ENCODE results near the gene TNFRSF6B. TPM values are rescaled to one million over a fixed set of nuclear protein-coding genes. Genes with fewer than 3 reads are reported as not detected.

Gene TNFRSF6B
- total and polyA plus RNA-seq, 2 donors (not counting 1 experiment from before 2014, with no cell fraction given): 3.8 to 35.2 TPM

- no peaks in the 10 kb centered on the region for H4K20me1 ChIP-seq (ENCODE audit: control insufficient read depth, extremely low read depth, insufficient read depth, low read length)
- H3K9ac ChIP-seq (ENCODE audit: insufficient read depth, low read length): no peak overlapping the region
- no peaks in the 10 kb centered on the region for H3K9me3 ChIP-seq (ENCODE audit: control insufficient read depth, insufficient read depth, low read depth, low read length)
- no peak overlapping the region for H2AFZ ChIP-seq (ENCODE audit: low read length)
- no peak for DNase-seq (ENCODE audit: low read depth in 2 of 2)
- no peak overlapping the region for H3K27ac ChIP-seq (ENCODE audit: insufficient read depth, low read length)
- H3K36me3 ChIP-seq (ENCODE audit: control insufficient read depth, insufficient read depth, low read length): peaks cover 21% of the 10 kb centered on the region
- peaks cover 34% of the 10 kb centered on the region for H3K79me2 ChIP-seq (ENCODE audit: control insufficient read depth, insufficient read depth, low read length)
- no peak overlapping the region for H3K4me3 ChIP-seq (replicated peaks in 1 of 4; ENCODE audit: control extremely low read depth in 1 of 4, insufficient read depth in 1 of 4, low read depth in 3 of 4, low read length in 4 of 4)
- peaks cover 7% of the 10 kb centered on the region for H3K4me1 ChIP-seq (ENCODE audit: control insufficient read depth, extremely low read depth, insufficient read depth, low read length)
- H3K27me3 ChIP-seq (ENCODE audit: control insufficient read depth, insufficient read depth, low read length): no peaks in the 10 kb centered on the region
- no peak for TF ChIP-seq EZH2 (IDR thresholded peaks at IDR 0.05; ENCODE audit: low read length, missing control alignments)
- TF ChIP-seq, protein P1, sequence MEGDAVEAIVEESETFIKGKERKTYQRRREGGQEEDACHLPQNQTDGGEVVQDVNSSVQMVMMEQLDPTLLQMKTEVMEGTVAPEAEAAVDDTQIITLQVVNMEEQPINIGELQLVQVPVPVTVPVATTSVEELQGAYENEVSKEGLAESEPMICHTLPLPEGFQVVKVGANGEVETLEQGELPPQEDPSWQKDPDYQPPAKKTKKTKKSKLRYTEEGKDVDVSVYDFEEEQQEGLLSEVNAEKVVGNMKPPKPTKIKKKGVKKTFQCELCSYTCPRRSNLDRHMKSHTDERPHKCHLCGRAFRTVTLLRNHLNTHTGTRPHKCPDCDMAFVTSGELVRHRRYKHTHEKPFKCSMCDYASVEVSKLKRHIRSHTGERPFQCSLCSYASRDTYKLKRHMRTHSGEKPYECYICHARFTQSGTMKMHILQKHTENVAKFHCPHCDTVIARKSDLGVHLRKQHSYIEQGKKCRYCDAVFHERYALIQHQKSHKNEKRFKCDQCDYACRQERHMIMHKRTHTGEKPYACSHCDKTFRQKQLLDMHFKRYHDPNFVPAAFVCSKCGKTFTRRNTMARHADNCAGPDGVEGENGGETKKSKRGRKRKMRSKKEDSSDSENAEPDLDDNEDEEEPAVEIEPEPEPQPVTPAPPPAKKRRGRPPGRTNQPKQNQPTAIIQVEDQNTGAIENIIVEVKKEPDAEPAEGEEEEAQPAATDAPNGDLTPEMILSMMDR (conservative IDR thresholded peaks at IDR 0.05 in 1 of 2, IDR thresholded peaks at IDR 0.05 in 1 of 2; ENCODE audit: low read depth in 1 of 2, low read length in 2 of 2): no peak
- H3K4me2 ChIP-seq (ENCODE audit: extremely low read depth, insufficient read depth, low read length): no peak overlapping the region
These were observed 35.3 kb upstream of the TNFRSF6B start for GRCh38 chr20:63661108-63661507.

GRCh38 chr20:63661959-63662812, 34.3 kb upstream of the TNFRSF6B start:
- peaks cover 23% of the 10 kb centered on the region for H3K36me3 ChIP-seq (ENCODE audit: control insufficient read depth, insufficient read depth, low read length)

GRCh38 chr20:63662813-63663189, 33.7 kb upstream of the TNFRSF6B start:
- H3K4me2 ChIP-seq (ENCODE audit: extremely low read depth, insufficient read depth, low read length): no peak overlapping the region
- TF ChIP-seq, protein P1 (conservative IDR thresholded peaks at IDR 0.05 in 1 of 2, IDR thresholded peaks at IDR 0.05 in 1 of 2; ENCODE audit: low read depth in 1 of 2, low read length in 2 of 2): no peak
- TF ChIP-seq EZH2 (IDR thresholded peaks at IDR 0.05; ENCODE audit: low read length, missing control alignments): no peak
- no peak overlapping the region for H3K4me3 ChIP-seq (replicated peaks in 1 of 4; ENCODE audit: control extremely low read depth in 1 of 4, insufficient read depth in 1 of 4, low read depth in 3 of 4, low read length in 4 of 4)
- H2AFZ ChIP-seq (ENCODE audit: low read length): no peak overlapping the region
- no peaks in the 10 kb centered on the region for H4K20me1 ChIP-seq (ENCODE audit: control insufficient read depth, extremely low read depth, insufficient read depth, low read length)
- H3K27ac ChIP-seq (ENCODE audit: insufficient read depth, low read length): no peak overlapping the region
- H3K9me3 ChIP-seq (ENCODE audit: control insufficient read depth, insufficient read depth, low read depth, low read length): no peaks in the 10 kb centered on the region
- H3K9ac ChIP-seq (ENCODE audit: insufficient read depth, low read length): no peak overlapping the region
- H3K79me2 ChIP-seq (ENCODE audit: control insufficient read depth, insufficient read depth, low read length): peaks cover 34% of the 10 kb centered on the region
- no peaks in the 10 kb centered on the region for H3K27me3 ChIP-seq (ENCODE audit: control insufficient read depth, insufficient read depth, low read length)
- peaks cover 7% of the 10 kb centered on the region for H3K4me1 ChIP-seq (ENCODE audit: control insufficient read depth, extremely low read depth, insufficient read depth, low read length)
- peaks cover 27% of the 10 kb centered on the region for H3K36me3 ChIP-seq (ENCODE audit: control insufficient read depth, insufficient read depth, low read length)
- no peak for DNase-seq (ENCODE audit: low read depth in 2 of 2)

More at GRCh38 chr20:63661959-63662812, 34.3 kb upstream of the TNFRSF6B start:
- H4K20me1 ChIP-seq (ENCODE audit: control insufficient read depth, extremely low read depth, insufficient read depth, low read length): no peaks in the 10 kb centered on the region
- no peak overlapping the region for H3K27ac ChIP-seq (ENCODE audit: insufficient read depth, low read length)
- H3K4me3 ChIP-seq (replicated peaks in 1 of 4; ENCODE audit: control extremely low read depth in 1 of 4, insufficient read depth in 1 of 4, low read depth in 3 of 4, low read length in 4 of 4): no peak overlapping the region
- H3K4me1 ChIP-seq (ENCODE audit: control insufficient read depth, extremely low read depth, insufficient read depth, low read length): peaks cover 7% of the 10 kb centered on the region
- no peak overlapping the region for H3K4me2 ChIP-seq (ENCODE audit: extremely low read depth, insufficient read depth, low read length)
- no peak for DNase-seq (ENCODE audit: low read depth in 2 of 2)
- H3K9me3 ChIP-seq (ENCODE audit: control insufficient read depth, insufficient read depth, low read depth, low read length): no peaks in the 10 kb centered on the region
- TF ChIP-seq EZH2 (IDR thresholded peaks at IDR 0.05; ENCODE audit: low read length, missing control alignments): no peak
- TF ChIP-seq, protein P1 (conservative IDR thresholded peaks at IDR 0.05 in 1 of 2, IDR thresholded peaks at IDR 0.05 in 1 of 2; ENCODE audit: low read depth in 1 of 2, low read length in 2 of 2): no peak
- peaks cover 34% of the 10 kb centered on the region for H3K79me2 ChIP-seq (ENCODE audit: control insufficient read depth, insufficient read depth, low read length)
- H3K27me3 ChIP-seq (ENCODE audit: control insufficient read depth, insufficient read depth, low read length): no peaks in the 10 kb centered on the region
- no peak overlapping the region for H3K9ac ChIP-seq (ENCODE audit: insufficient read depth, low read length)
- no peak overlapping the region for H2AFZ ChIP-seq (ENCODE audit: low read length)

Data from fibroblast of lung (primary cell).